Common myeloid progenitor, CD34-positive (primary cell): ENCODE data around the gene CITED2.

Experiments
- CTCF ChIA-PET: fragments of 350-600 bp; sonication (Branson Sonifier 250); formaldehyde crosslinking; loops from one replicate; lab custom pipeline; 2021; ENCODE audit warnings: antibody characterized with exemption; lab: Charles Lee
- POLR2A ChIA-PET: fragments of 350-600 bp; sonication (Branson Sonifier 250); formaldehyde crosslinking; loops from one replicate; lab custom pipeline; 2021; ENCODE audit warnings: antibody characterized with exemption; lab: Charles Lee
- DNase-seq, 3 donors: peaks; one replicate each; pipeline versions ENCODE4 v3.0.0 to v3.0.0-alpha.2; 2013
- H3K27ac ChIP-seq, 2 experiments: 1 replicate in 1 of 2; 2 replicates in 1 of 2; pipeline ENCODE4 v1.7.0; 2013; ENCODE audit warnings: inconsistent platforms in 2 of 2, low read length in 2 of 2, mild to moderate bottlenecking in 2 of 2, low read depth in 1 of 2, moderate library complexity in 1 of 2; ENCODE audit not compliant: severe bottlenecking in 2 of 2, insufficient read depth in 1 of 2, poor library complexity in 1 of 2
- H3K27me3 ChIP-seq, 5 experiments: replicated peaks in 2 of 5; 1 replicate in 3 of 5; 2 replicates in 2 of 5; pipeline versions ENCODE4 v1.6.1 to v1.7.0; 2013; ENCODE audit warnings: low read length in 4 of 5, mild to moderate bottlenecking in 2 of 5, moderate library complexity in 2 of 5, inconsistent platforms in 1 of 5; ENCODE audit not compliant: insufficient read depth in 5 of 5, control insufficient read depth in 4 of 5
- H3K36me3 ChIP-seq, 4 experiments: 1 replicate in 2 of 4; 2 replicates in 2 of 4; pipeline versions ENCODE4 v1.6.1 to v1.7.0; 2013; ENCODE audit warnings: low read length in 3 of 4, control low read depth in 1 of 4, mild to moderate bottlenecking in 1 of 4; ENCODE audit not compliant: control insufficient read depth in 4 of 4, insufficient read depth in 4 of 4
- H3K4me1 ChIP-seq, 4 experiments: 1 replicate in 3 of 4; 2 replicates in 1 of 4; pipeline versions ENCODE4 v1.6.1 to v1.7.1; 2013; ENCODE audit warnings: low read length in 3 of 4, mild to moderate bottlenecking in 3 of 4, control low read depth in 1 of 4, inconsistent platforms in 1 of 4, moderate library complexity in 1 of 4; ENCODE audit not compliant: control insufficient read depth in 4 of 4, insufficient read depth in 4 of 4; ENCODE audit errors: control extremely low read depth in 1 of 4
- H3K4me3 ChIP-seq, 7 experiments: 1 replicate in 4 of 7; 2 replicates in 3 of 7; pipeline versions ENCODE4 v1.5.1 to v1.7.0; 2013; ENCODE audit warnings: mild to moderate bottlenecking in 7 of 7, low read length in 6 of 7, moderate library complexity in 6 of 7, inconsistent platforms in 2 of 7, low read depth in 2 of 7, control low read depth in 1 of 7; ENCODE audit not compliant: insufficient read depth in 4 of 7, control insufficient read depth in 1 of 7; ENCODE audit errors: extremely low read depth in 1 of 7
- H3K9me3 ChIP-seq, 5 experiments: 1 replicate in 4 of 5; 2 replicates in 1 of 5; pipeline versions ENCODE4 v1.6.1 to v1.7.1; 2013; ENCODE audit warnings: low read length in 4 of 5, mild to moderate bottlenecking in 2 of 5, inconsistent platforms in 1 of 5, low read depth in 1 of 5, moderate library complexity in 1 of 5; ENCODE audit not compliant: control insufficient read depth in 4 of 5, insufficient read depth in 2 of 5; ENCODE audit errors: control extremely low read depth in 1 of 5
- WGBS: methylation state at CpG from one replicate; pipeline ENCODE4 v1.1.5; 2013; ENCODE audit not compliant: insufficient coverage; 5-methylcytosine and 5-hydroxymethylcytosine counted together

CITED2 gene

DNA sequence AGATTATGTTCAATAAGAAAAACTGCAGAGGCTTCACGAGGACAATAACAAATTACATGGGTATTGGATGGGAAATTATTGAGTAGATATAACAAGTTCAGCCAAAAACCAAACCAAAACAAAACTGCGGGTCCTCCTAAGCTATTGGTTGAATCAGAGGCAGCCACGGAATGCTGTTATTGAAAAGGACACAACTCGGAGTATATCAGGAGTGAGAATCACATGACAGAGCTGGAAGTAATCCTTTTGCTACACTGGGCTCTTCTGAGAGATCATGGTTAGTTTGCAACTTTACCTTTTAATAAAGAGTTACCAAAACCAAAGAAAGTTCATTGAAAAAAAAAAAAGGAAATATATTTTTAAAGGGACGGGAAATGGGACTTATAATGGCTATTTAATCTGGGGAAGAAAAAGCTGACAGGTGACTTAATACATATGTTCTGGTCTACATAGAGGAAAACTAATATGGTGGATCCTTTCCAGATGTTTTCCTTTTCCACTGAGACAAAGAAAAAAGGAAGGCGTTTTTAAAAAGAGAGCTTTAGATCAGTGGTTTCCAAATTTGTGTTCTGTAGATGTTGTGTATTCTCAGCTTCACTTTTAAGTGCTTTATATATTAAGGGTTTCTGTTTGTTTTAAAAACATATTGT, 6.9 kb upstream of the CITED2 start:
- Histone ChIP-seq H3K36me3 (no peaks in the 10 kb centered on the region), H3K4me1 (peaks cover 3 to 16% (median 5%) of the 10 kb centered on the region in 4 experiments), H3K27ac (no peak overlapping the region), H3K4me3 (no peak overlapping the region), H3K27me3 (no peaks in the 10 kb centered on the region), H3K9me3 (no peaks in the 10 kb centered on the region)
- 100% methylated on average over 2 of the region's 6 CpGs for WGBS
- POLR2A ChIA-PET: no interaction called here
- CTCF ChIA-PET: interaction anchor here (1.0 to 2.0 kb wide), 3 partner anchors 9 to 16 kb away, joined by 3 to 5 read pairs (median 3); no protein-coding TSS in a partner anchor
- DNase-seq: no peak

DNA sequence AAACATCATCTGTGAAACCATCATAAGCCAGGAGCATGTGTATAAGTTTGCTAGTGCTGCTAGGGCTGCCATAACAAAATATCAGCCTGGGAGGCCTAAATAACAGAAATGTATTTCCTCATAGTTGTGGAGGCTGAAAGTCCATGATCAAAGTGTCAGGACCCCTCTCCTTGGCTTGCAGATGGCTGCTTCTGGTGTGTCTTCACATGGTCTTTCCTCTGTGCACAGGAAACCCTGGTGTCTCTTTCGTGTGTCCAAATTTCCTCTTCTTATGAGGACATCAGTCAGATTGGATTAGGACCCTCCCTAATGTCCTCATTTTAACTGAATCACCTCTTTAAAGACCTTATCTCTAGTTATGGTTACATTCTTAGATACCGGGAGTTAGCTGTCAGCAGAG, 6.2 kb upstream of the CITED2 start:
- H3K4me1 ChIP-seq: peaks cover 5 to 24% (median 11%) of the 10 kb centered on the region in 4 experiments
- no CpG with 5 or more reads among the region's 2 CpGs for WGBS
- no peaks in the 10 kb centered on the region for H3K27me3 ChIP-seq
- no peaks in the 10 kb centered on the region for H3K9me3 ChIP-seq
- POLR2A ChIA-PET: no interaction called here
- CTCF ChIA-PET: interaction anchor here (0.7 to 2.0 kb wide), 3 partner anchors 15 to 66 kb away, joined by 3 to 5 read pairs (median 3); no protein-coding TSS in a partner anchor
- DNase-seq: no peak
- H3K36me3 ChIP-seq: no peaks in the 10 kb centered on the region
- no peak overlapping the region for H3K27ac ChIP-seq
- H3K4me3 ChIP-seq: no peak overlapping the region

DNA sequence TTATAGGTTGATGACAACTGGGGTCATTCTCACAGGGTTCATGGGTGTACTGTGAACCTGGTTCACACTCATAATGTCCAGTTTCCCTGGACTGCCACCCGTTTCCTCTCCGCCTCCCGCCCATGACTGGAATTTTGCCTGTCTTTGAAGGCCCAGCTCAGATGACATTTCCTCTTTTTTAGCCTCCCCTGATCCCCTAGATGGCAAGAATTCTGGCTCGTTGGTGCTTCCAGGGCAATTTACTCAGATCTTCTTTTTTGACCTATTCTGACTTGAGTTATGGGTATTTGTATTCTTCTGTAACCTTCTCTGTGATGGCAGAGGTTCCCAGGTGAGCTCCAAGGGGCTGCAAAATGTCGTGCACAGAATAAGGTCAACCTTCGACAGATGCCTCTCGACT, 5.7 kb upstream of the CITED2 start:
- ChIA-PET POLR2A (no interaction called here), CTCF (interaction anchor here (0.7 to 2.0 kb wide), 2 partner anchors 15 to 67 kb away, joined by 3 to 5 read pairs; no protein-coding TSS in a partner anchor)
- peaks cover 5 to 26% (median 14%) of the 10 kb centered on the region in 4 experiments for H3K4me1 ChIP-seq
- no peaks in the 10 kb centered on the region for H3K9me3 ChIP-seq
- no peak overlapping the region for H3K27ac ChIP-seq
- H3K27me3 ChIP-seq: no peaks in the 10 kb centered on the region
- WGBS: 93% methylated on average over 6 of the region's 7 CpGs
- no peaks in the 10 kb centered on the region for H3K36me3 ChIP-seq
- no peak for DNase-seq
- H3K4me3 ChIP-seq: no peak overlapping the region

DNA sequence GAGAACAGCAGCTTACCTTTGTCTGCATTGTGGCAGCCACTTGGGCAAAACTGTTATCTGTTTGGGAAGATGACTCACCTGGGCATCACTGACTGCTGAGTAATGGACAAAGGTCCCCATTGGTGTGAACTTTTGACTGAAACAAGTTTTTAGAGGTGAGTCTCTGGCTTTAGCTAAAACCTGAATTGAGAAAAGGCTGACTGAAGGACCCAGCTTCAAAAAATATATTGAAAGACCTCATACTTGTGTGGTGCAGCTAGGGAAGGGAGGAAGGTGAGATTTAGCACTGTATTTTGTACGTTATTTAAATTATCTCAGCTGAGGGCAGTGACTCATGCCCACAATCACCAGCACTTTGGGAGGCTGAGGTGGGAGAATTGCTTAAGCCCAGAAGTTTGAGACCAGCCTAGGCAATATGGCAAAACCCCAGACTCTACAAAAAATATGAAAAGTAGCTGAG, 4.5 kb upstream of the CITED2 start:
- ChIA-PET POLR2A (interaction anchor here (0.5 kb wide), 1 partner anchor 208 kb away, joined by 3 read pairs; no protein-coding TSS in a partner anchor), CTCF (interaction anchor here (2.0 kb wide), 1 partner anchor 16 kb away, joined by 5 read pairs; no protein-coding TSS in a partner anchor)
- Histone ChIP-seq H3K4me3 (no peak overlapping the region), H3K27ac (no peak overlapping the region), H3K36me3 (no peaks in the 10 kb centered on the region), H3K9me3 (no peaks in the 10 kb centered on the region), H3K27me3 (no peaks in the 10 kb centered on the region), H3K4me1 (peaks cover 5 to 30% (median 15%) of the 10 kb centered on the region in 4 experiments)
- no peak for DNase-seq
- WGBS: no CpG with 5 or more reads among the region's 1 CpG

DNA sequence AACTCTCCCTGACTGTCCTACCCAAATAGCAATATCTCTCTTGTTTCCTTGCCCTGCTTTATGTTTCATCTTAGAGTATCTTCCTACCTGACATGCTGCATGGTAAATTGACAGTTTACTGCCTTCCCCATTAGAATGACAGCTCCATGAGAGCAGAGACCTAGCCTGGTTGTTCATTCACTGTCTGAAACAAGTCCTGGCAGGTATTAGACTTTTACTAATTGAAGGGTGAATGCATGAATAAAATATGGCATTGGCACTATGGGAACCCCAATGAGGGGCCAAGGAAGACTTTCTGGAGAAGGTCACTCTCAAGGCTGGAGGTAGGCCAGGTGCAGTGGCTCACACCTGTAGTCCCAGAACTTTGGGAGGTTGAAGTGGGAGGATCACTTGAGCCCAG, 3.8 kb upstream of the CITED2 start:
- Histone ChIP-seq H3K27me3 (no peaks in the 10 kb centered on the region), H3K4me1 (peaks cover 5 to 30% (median 15%) of the 10 kb centered on the region in 4 experiments), H3K36me3 (peaks cover 0 to 5% (median 2%) of the 10 kb centered on the region in 4 experiments), H3K27ac (no peak overlapping the region), H3K9me3 (no peaks in the 10 kb centered on the region), H3K4me3 (no peak overlapping the region)
- DNase-seq: no peak
- POLR2A ChIA-PET: no interaction called here
- CTCF ChIA-PET: no interaction called here

DNA sequence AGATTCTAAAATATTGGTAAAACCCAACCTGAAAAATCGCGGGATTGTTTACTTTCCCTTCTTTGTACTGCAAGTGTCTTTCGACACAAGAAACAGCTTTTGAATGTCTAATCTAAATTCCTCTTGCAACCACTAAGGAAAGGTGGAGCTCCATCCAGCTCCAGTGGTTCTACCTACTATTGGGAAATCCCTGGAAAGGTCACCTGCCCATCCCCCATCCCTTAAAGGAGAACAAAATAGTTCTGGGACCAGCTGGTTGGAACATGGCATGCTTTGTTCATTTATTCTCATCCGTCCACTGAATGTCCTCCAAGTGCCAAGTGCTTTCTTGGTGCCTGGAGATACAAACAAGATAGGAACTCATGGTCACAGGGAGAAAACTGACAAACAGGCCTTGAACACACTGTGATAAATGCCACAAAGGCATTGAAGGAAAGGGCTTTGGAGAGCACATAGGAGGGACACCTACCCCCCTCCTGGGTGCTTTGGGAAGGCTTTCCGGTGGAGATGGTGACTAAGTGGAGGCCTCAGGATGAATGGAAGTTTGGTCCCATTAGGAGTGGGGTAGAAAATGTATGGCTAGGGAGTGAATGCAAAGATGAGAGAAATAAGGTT, 2.3 kb upstream of the CITED2 start:
- Histone ChIP-seq H3K27me3 (no peaks in the 10 kb centered on the region), H3K27ac (peak overlapping the region in 1 of 2 experiments; percentile 93), H3K4me3 (peak overlapping the region in 3 of 7 experiments; percentile 97 to 99 (median 98)), H3K9me3 (no peaks in the 10 kb centered on the region), H3K4me1 (peaks cover 12 to 35% (median 21%) of the 10 kb centered on the region in 4 experiments), H3K36me3 (peaks cover 0 to 12% (median 11%) of the 10 kb centered on the region in 4 experiments)
- ChIA-PET CTCF (interaction anchor here (1.0 kb wide), 1 partner anchor 21 kb away, joined by 4 read pairs; no protein-coding TSS in a partner anchor), POLR2A (interaction anchor here (1.0 kb wide), 1 partner anchor 69 kb away, joined by 3 read pairs; no protein-coding TSS in a partner anchor)
- 80% methylated on average over 5 of the region's 5 CpGs for WGBS
- no peak for DNase-seq
